H1 (cell line): Measurements from ENCODE around the gene SRGAP3. TPM values are rescaled to one million over a fixed set of nuclear protein-coding genes. Genes with fewer than 3 reads are reported as not detected.

Experiments
- BACH1 ChIP-seq: IDR thresholded peaks from 2 replicates; pipeline ENCODE4 v1.6.1; 2012; ENCODE audit warnings: low read length, improper control_type of control experiment
- BCL11A ChIP-seq, 2 experiments: IDR thresholded peaks; one replicate each; pipeline ENCODE4 v1.6.1; 2011; ENCODE audit warnings: low read depth in 2 of 2, low read length in 2 of 2, mild to moderate bottlenecking in 2 of 2
- CHD1 ChIP-seq: IDR thresholded peaks from 2 replicates; pipeline ENCODE4 v1.6.1; 2012; ENCODE audit warnings: low read depth, low read length, improper control_type of control experiment
- EZH2 ChIP-seq: fragments of 200-600 bp; sonication (generic); IDR thresholded peaks from 2 replicates; pipeline ENCODE4 v1.7.1; 2012; ENCODE audit warnings: low read depth, mild to moderate bottlenecking, moderate library complexity, low read length, inconsistent platforms; ENCODE audit not compliant: severe bottlenecking
- SP2 ChIP-seq: IDR thresholded peaks from 2 replicates; pipeline ENCODE4 v1.6.1; 2012; ENCODE audit warnings: mild to moderate bottlenecking, low read length, inconsistent platforms
- polyA plus RNA-seq, 7 experiments: library from polyadenylated mRNA; depleted of rRNA in 3 of 7; stranded (reverse) in 5 of 7; unstranded in 2 of 7; fragments of >200 nt in 5 of 7; fragments of 200-250 nt in 2 of 7; gene quantifications; 1 replicate in 5 of 7; 2 replicates in 1 of 7; 4 replicates in 1 of 7; pipeline versions ENCODE4 v1.2.1 to v1.2.3, GENCODE V29; 2011 to 2013; ENCODE audit warnings: missing spikeins in 2 of 7, mixed read lengths in 2 of 7
- total RNA-seq: library from RNA; stranded (reverse); fragmentation: NEBNext Ultra II Directional; extraction: Animal tissue kit (Norgen Biotek cat#: 25700); gene quantifications from 2 replicates; pipeline ENCODE4 v1.2.1, GENCODE V29; 2021
- TF ChIP-seq, protein P1 (sequence below): IDR thresholded peaks from 2 replicates; pipeline ENCODE4 v1.6.1; 2012; ENCODE audit warnings: low read length, inconsistent platforms

Gene SRGAP3
- total and polyA plus RNA-seq, 2 of the 8 experiments (the other 6 are each of a cell fraction or from before 2014, with no cell fraction given): 5.8 to 11.4 TPM

DNA sequence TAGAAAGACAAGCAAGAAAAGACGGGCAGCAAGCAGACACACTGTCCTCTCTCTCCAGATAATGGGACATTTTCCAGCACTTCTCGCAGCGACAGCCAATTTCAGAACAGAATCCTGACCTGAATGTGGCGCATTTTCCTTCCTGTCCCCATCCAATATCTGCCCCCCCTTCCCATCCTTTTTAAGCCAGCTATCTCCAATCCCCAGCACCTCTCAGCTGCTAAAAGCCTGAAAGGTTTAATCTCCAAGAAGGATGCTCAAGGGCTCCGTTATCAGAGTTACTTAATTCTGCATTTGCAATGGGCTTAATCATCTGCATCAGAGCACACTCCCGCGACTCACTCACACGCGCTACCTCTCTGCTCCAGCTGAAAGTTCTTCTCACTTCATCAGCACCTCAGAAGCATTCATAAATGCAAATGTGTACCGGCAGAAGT, 50.5 kb downstream of the SRGAP3 start (continued):
- TF ChIP-seq, protein P1, sequence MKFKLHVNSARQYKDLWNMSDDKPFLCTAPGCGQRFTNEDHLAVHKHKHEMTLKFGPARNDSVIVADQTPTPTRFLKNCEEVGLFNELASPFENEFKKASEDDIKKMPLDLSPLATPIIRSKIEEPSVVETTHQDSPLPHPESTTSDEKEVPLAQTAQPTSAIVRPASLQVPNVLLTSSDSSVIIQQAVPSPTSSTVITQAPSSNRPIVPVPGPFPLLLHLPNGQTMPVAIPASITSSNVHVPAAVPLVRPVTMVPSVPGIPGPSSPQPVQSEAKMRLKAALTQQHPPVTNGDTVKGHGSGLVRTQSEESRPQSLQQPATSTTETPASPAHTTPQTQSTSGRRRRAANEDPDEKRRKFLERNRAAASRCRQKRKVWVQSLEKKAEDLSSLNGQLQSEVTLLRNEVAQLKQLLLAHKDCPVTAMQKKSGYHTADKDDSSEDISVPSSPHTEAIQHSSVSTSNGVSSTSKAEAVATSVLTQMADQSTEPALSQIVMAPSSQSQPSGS: no peak
- TF ChIP-seq BACH1: no peak
- no peak for TF ChIP-seq SP2
- TF ChIP-seq BCL11A (IDR thresholded peaks at IDR 0.05; ENCODE audit: low read depth in 2 of 2, low read length in 2 of 2): no peak
- TF ChIP-seq EZH2: no peak
- TF ChIP-seq CHD1: no peak
